B cell (primary cell): ENCODE measurements around the gene LIMCH1. TPM values are rescaled to one million over a fixed set of nuclear protein-coding genes. Genes with fewer than 3 reads are reported as not detected.
"Not testable (repeated sequence)": the region's sequence is repeated elsewhere in the genome, so short reads cannot be mapped to it uniquely, and the experiment has no call there.

Experiments used
- ATAC-seq: fragments of 200-7000 bp; cut with Tn5 transposase; one replicate; pipeline ENCODE4 v1.10.0; 2021; ENCODE audit warnings: low read depth, mild to moderate bottlenecking, moderate number of reproducible peaks, moderate library complexity
- CTCF ChIA-PET: fragments of 350-600 bp; sonication (Branson Sonifier 250); formaldehyde crosslinking; loops from one replicate; lab custom pipeline; 2021; ENCODE audit warnings: antibody characterized with exemption, inconsistent platforms; lab: Charles Lee
- POLR2A ChIA-PET: fragments of 350-600 bp; sonication (Branson Sonifier 250); formaldehyde crosslinking; loops from one replicate; lab custom pipeline; 2021; ENCODE audit warnings: antibody characterized with exemption; lab: Charles Lee
- DNase-seq: peaks from one replicate; pipeline ENCODE4 v3.0.0; 2013
- H2AFZ ChIP-seq: 2 replicates; pipeline ENCODE4 v1.6.1; 2012; ENCODE audit warnings: mild to moderate bottlenecking, low read depth, low read length; ENCODE audit not compliant: insufficient read depth, poor library complexity, severe bottlenecking
- H3K27ac ChIP-seq, 2 donors: 1 replicate in 1 of 2; 2 replicates in 1 of 2; pipeline ENCODE4 v1.5.1; 2012 to 2013; ENCODE audit warnings: low read length in 2 of 2, mild to moderate bottlenecking in 2 of 2, moderate library complexity in 1 of 2
- H3K27me3 ChIP-seq, 4 experiments: fragments of 200-600 bp in 1 of 4; sonication (generic) in 1 of 4; replicated peaks in 1 of 4; 1 replicate in 2 of 4; 2 replicates in 2 of 4; pipeline versions ENCODE4 v1.6.1 to v1.7.0; 2013 to 2016; ENCODE audit warnings: low read length in 3 of 4, mild to moderate bottlenecking in 2 of 4, mixed read lengths in 1 of 4, moderate library complexity in 1 of 4; ENCODE audit not compliant: insufficient read depth in 4 of 4, control insufficient read depth in 3 of 4; ENCODE audit errors: control extremely low read depth in 1 of 4
- H3K36me3 ChIP-seq, 2 experiments: replicated peaks in 1 of 2; 1 replicate in 1 of 2; 2 replicates in 1 of 2; pipeline versions ENCODE4 v1.6.1 to v1.7.1; 2013; ENCODE audit warnings: low read length in 1 of 2; ENCODE audit not compliant: insufficient read depth in 2 of 2, control insufficient read depth in 1 of 2; ENCODE audit errors: control extremely low read depth in 1 of 2, extremely low read depth in 1 of 2
- H3K4me1 ChIP-seq, 2 donors: fragments of 200-600 bp in 1 of 2; sonication (generic) in 1 of 2; 1 replicate in 1 of 2; 2 replicates in 1 of 2; pipeline versions ENCODE4 v1.5.1 to v1.6.1; 2013 to 2017; ENCODE audit warnings: low read length in 2 of 2; ENCODE audit not compliant: control insufficient read depth in 2 of 2, insufficient read depth in 2 of 2
- H3K4me2 ChIP-seq: replicated peaks from 2 replicates; pipeline ENCODE3; 2012; ENCODE audit warnings: mild to moderate bottlenecking, low read depth, low read length; ENCODE audit not compliant: poor library complexity, severe bottlenecking
- H3K4me3 ChIP-seq, 5 experiments: fragments of 200-600 bp in 1 of 5; sonication (generic) in 1 of 5; 1 replicate in 3 of 5; 2 replicates in 2 of 5; pipeline versions ENCODE4 v1.5.1 to v1.7.0; 2011 to 2016; ENCODE audit warnings: low read length in 4 of 5, mild to moderate bottlenecking in 4 of 5, low read depth in 2 of 5, control low read depth in 1 of 5, moderate library complexity in 1 of 5; ENCODE audit not compliant: insufficient read depth in 1 of 5; ENCODE audit errors: control extremely low read depth in 1 of 5, extremely low read depth in 1 of 5
- H3K79me2 ChIP-seq: fragments of 200-600 bp; sonication (generic); one replicate; pipeline ENCODE4 v1.6.0; 2016; ENCODE audit warnings: low read length; ENCODE audit not compliant: control insufficient read depth, insufficient read depth
- H3K9ac ChIP-seq: fragments of 200-600 bp; sonication (generic); 2 replicates; pipeline ENCODE4 v1.6.1; 2017; ENCODE audit warnings: mild to moderate bottlenecking, low read length, moderate library complexity
- H3K9me3 ChIP-seq, 3 donors: one replicate each; pipeline versions ENCODE4 v1.6.1 to v1.7.1; 2013; ENCODE audit warnings: low read length in 2 of 3; ENCODE audit not compliant: control insufficient read depth in 2 of 3, insufficient read depth in 1 of 3; ENCODE audit errors: control extremely low read depth in 1 of 3
- H4K20me1 ChIP-seq: 2 replicates; pipeline ENCODE4 v1.6.0; 2012; ENCODE audit warnings: mild to moderate bottlenecking, low read length; ENCODE audit not compliant: insufficient read depth, control insufficient read depth, poor library complexity, severe bottlenecking
- H3K27ac Mint-ChIP-seq: one replicate; pipeline ENCODE4 v1.8.0; 2021; ENCODE audit warnings: mixed read lengths
- H3K27me3 Mint-ChIP-seq: one replicate; pipeline ENCODE4 v1.8.0; 2021; ENCODE audit warnings: mixed read lengths
- H3K4me1 Mint-ChIP-seq: one replicate; pipeline ENCODE4 v1.8.0; 2021; ENCODE audit warnings: mixed read lengths
- H3K4me3 Mint-ChIP-seq: one replicate; pipeline ENCODE4 v1.8.0; 2021; ENCODE audit warnings: mixed read lengths
- H3K9me3 Mint-ChIP-seq: one replicate; pipeline ENCODE4 v1.8.0; 2022; ENCODE audit warnings: mixed read lengths; ENCODE audit not compliant: insufficient read depth
- EZH2 ChIP-seq: IDR thresholded peaks from 2 replicates; pipeline ENCODE4 v1.6.1; 2012; ENCODE audit warnings: borderline replicate concordance, low read depth, mild to moderate bottlenecking, moderate library complexity, low read length; ENCODE audit not compliant: insufficient read depth, poor library complexity, severe bottlenecking
- WGBS: methylation state at CpG from one replicate; pipeline ENCODE4 v1.1.5; 2013; ENCODE audit warnings: missing lambda C conversion rate; ENCODE audit not compliant: insufficient coverage; 5-methylcytosine and 5-hydroxymethylcytosine counted together
- intact Hi-C: fragments of 100-400 bp; cut with micrococcal nuclease; formaldehyde crosslinking; loops from one replicate; pipeline ENCODE4 v1.10.0; 2022
- polyA minus RNA-seq: library from RNA; depleted of rRNA, polyadenylated mRNA; stranded (reverse); fragments of >200 nt; gene quantifications from 2 replicates; pipeline ENCODE4 v1.2.3, GENCODE V29; 2012
- polyA plus RNA-seq: library from polyadenylated mRNA; depleted of rRNA; stranded (reverse); fragments of >200 nt; gene quantifications from 2 replicates; pipeline ENCODE4 v1.2.3, GENCODE V29; 2012
- total RNA-seq, 2 donors: library from RNA; stranded (reverse); fragments of 120-200 nt in 1 of 2; gene quantifications; 1 replicate in 1 of 2; 2 replicates in 1 of 2; pipeline versions ENCODE4 v1.2.3 to v1.2.4, GENCODE V29; 2013 to 2022
- TF ChIP-seq, protein P1 (sequence below): fragments of 200-600 bp; IDR thresholded peaks from one replicate; pipeline ENCODE4 v1.8.0; 2022; ENCODE audit warnings: antibody characterized with exemption, mild to moderate bottlenecking

Gene LIMCH1, protein sequence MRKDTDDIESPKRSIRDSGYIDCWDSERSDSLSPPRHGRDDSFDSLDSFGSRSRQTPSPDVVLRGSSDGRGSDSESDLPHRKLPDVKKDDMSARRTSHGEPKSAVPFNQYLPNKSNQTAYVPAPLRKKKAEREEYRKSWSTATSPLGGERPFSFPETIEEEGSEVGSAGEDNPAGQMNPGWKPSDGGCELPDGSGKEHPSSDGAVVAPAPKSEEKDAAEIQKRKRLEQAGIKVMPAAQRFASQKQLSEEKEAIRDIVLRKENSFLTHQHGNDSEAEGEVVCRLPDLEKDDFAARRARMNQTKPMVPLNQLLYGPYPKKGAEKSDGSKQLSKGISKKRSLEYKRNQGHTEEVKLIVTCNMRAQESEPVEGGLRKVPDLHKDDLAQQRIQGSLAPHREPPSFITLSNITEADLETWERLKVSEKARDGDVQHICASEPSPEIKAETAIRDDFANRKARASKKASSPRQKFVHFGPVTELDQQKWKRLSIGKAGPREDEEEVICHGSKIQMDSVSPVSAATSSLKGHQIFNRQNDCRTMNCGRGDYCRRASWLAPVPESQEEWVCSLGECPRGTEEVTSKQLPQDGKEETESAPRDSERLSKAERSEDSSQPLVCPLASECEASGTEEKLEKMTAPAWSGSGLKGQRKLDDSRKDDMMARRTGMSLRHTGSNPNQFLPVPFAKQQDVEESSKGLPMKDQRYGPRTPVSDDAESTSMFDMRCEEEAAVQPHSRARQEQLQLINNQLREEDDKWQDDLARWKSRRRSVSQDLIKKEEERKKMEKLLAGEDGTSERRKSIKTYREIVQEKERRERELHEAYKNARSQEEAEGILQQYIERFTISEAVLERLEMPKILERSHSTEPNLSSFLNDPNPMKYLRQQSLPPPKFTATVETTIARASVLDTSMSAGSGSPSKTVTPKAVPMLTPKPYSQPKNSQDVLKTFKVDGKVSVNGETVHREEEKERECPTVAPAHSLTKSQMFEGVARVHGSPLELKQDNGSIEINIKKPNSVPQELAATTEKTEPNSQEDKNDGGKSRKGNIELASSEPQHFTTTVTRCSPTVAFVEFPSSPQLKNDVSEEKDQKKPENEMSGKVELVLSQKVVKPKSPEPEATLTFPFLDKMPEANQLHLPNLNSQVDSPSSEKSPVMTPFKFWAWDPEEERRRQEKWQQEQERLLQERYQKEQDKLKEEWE (N-terminal part only)
- total RNA-seq (not detected in 2 replicates), polyA plus RNA-seq (not detected in 2 replicates), polyA minus RNA-seq (not detected in 2 replicates)
- total RNA-seq (2013), result 3.2 TPM

DNA sequence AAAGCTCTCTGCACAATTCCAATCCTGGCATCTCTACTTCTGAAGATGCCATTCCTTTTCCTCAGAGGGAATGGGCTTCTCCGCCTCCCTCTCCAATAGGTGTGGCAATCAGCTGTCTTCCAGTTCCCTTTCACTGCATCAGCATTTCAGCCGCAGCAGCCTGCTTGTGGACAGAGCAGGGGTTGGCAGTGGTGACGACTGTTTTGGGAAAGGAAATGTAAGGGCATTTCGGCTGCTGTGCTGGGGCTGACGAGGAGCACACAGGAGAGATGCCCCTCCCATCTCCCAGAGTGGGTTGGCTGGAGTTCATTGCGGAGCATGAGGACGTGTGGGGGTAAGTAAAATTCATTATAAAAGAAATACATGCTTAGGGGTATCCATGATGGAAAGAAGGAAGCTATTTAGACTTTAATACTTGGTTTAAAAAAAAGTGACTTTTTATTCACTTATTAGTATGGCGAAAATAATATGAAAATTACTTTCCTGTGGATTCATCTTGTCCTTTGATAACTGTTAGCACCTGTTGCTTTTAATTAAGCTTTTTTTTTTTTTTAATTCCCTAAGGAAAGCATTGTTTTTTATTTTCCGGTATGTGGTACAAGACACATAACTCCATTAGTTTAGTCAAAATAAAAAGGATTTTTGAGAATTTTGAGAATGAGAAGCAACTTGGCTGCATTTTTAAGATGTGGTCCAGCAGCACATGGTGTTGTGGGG lies at the start of gene LIMCH1:
LIMCH1 (plus strand) TSS at position 141 of the 717 bp plus-strand sequence. CDS start 67,839 bp downstream, outside the sequence.
- Histone ChIP-seq H3K9ac (no peak within 1 kb of the TSS), H3K79me2 (no peaks in the 10 kb centered on the region), H3K27ac (no peak within 1 kb of the TSS), H4K20me1 (no peaks in the 10 kb centered on the region), H3K27me3 (peaks cover 0 to 8% (median 0%) of the 10 kb centered on the region in 4 experiments), H3K9me3 (no peaks in the 10 kb centered on the region), H3K36me3 (no peaks in the 10 kb centered on the region), H3K4me1 (no peaks in the 10 kb centered on the region), H3K4me2 (no peak within 1 kb of the TSS), H2AFZ (no peak within 1 kb of the TSS), H3K4me3 (no peak within 1 kb of the TSS)
- Mint-ChIP-seq H3K27me3 (peaks cover 8% of the 10 kb centered on the region), H3K27ac (no peak within 1 kb of the TSS), H3K9me3 (no peaks in the 10 kb centered on the region), H3K4me3 (no peak within 1 kb of the TSS), H3K4me1 (no peaks in the 10 kb centered on the region)
- TF ChIP-seq EZH2, result no peak
- TF ChIP-seq, protein P1, sequence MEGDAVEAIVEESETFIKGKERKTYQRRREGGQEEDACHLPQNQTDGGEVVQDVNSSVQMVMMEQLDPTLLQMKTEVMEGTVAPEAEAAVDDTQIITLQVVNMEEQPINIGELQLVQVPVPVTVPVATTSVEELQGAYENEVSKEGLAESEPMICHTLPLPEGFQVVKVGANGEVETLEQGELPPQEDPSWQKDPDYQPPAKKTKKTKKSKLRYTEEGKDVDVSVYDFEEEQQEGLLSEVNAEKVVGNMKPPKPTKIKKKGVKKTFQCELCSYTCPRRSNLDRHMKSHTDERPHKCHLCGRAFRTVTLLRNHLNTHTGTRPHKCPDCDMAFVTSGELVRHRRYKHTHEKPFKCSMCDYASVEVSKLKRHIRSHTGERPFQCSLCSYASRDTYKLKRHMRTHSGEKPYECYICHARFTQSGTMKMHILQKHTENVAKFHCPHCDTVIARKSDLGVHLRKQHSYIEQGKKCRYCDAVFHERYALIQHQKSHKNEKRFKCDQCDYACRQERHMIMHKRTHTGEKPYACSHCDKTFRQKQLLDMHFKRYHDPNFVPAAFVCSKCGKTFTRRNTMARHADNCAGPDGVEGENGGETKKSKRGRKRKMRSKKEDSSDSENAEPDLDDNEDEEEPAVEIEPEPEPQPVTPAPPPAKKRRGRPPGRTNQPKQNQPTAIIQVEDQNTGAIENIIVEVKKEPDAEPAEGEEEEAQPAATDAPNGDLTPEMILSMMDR, result no peak
- DNase-seq, result no peak
- POLR2A ChIA-PET, result no interaction called here
- 27% methylated on average over 2 of the region's 9 CpGs for WGBS
- ATAC-seq, result no peak
- intact Hi-C loops, result no loop called here
- CTCF ChIA-PET, result no interaction called here

DNA sequence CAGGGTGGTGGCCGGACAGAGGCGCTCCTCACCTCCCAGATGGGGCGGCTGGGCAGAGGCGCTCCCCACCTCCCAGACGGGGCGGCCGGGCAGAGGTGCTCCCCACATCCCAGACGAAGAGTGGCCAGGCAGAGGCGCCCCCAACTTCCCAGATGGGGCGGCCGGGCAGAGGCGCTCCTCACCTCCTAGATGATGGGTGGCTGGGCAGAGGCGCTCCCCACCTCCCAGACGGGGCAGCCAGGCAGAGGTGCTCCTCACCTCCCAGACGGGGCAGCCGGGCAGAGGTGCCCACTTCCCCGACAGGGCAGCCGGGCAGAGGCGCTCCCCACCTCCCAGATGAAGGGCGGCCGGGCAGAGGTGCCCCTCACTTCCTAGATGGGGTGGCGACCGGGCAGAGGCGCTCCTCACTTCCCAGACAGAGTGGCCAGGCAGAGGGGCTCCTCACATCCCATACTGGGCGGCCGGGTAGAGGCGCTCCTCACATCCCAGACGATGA lies 46.8 kb upstream of the LIMCH1 start:
- H3K4me3 ChIP-seq, H3K27me3 Mint-ChIP-seq, H3K4me1 Mint-ChIP-seq, POLR2A ChIA-PET, H3K9ac ChIP-seq, H3K4me2 ChIP-seq, DNase-seq, ATAC-seq, H4K20me1 ChIP-seq, H3K27ac Mint-ChIP-seq, H3K4me3 Mint-ChIP-seq, H3K27me3 ChIP-seq, CTCF ChIA-PET, H3K9me3 Mint-ChIP-seq, H3K36me3 ChIP-seq, H3K79me2 ChIP-seq, H3K27ac ChIP-seq, H3K4me1 ChIP-seq, intact Hi-C loops, H2AFZ ChIP-seq: not testable (repeated sequence)
- WGBS, result 95% methylated on average over 18 of the region's 28 CpGs
- peaks cover 0 to 14% (median 1%) of the 10 kb centered on the region in 3 donors for H3K9me3 ChIP-seq
